Endothelial cell (in vitro differentiated cells): ENCODE results near the gene BCAP29. TPM values are rescaled to one million over a fixed set of nuclear protein-coding genes. Genes with fewer than 3 reads are reported as not detected.

Experiments
- DNase-seq: peaks from one replicate; pipeline ENCODE4 v3.0.0; 2021; ENCODE audit warnings: low spot score
- H3K27ac Mint-ChIP-seq: one replicate; pipeline ENCODE4 v1.8.0; 2021; ENCODE audit warnings: mixed read lengths, inconsistent platforms; ENCODE audit not compliant: unreplicated experiment
- H3K27me3 Mint-ChIP-seq: one replicate; pipeline ENCODE4 v1.8.0; 2021; ENCODE audit warnings: mild to moderate bottlenecking, moderate library complexity, mixed read lengths, inconsistent platforms; ENCODE audit not compliant: unreplicated experiment
- H3K36me3 Mint-ChIP-seq: one replicate; pipeline ENCODE4 v1.8.0; 2021; ENCODE audit warnings: mild to moderate bottlenecking, low read depth, mixed read lengths, inconsistent platforms; ENCODE audit not compliant: unreplicated experiment
- H3K4me1 Mint-ChIP-seq: one replicate; pipeline ENCODE4 v1.8.0; 2021; ENCODE audit warnings: mild to moderate bottlenecking, mixed read lengths, inconsistent platforms; ENCODE audit not compliant: unreplicated experiment
- H3K4me3 Mint-ChIP-seq: one replicate; pipeline ENCODE4 v1.8.0; 2021; ENCODE audit warnings: mild to moderate bottlenecking, mixed read lengths, inconsistent platforms; ENCODE audit not compliant: unreplicated experiment
- H3K9me3 Mint-ChIP-seq: one replicate; pipeline ENCODE4 v1.8.0; 2021; ENCODE audit warnings: mixed read lengths, inconsistent platforms; ENCODE audit not compliant: unreplicated experiment
- CTCF ChIP-seq: fragments of 200-600 bp; sonication (generic); IDR thresholded peaks from one replicate; pipeline ENCODE4 v1.5.0; 2021; ENCODE audit warnings: antibody characterized with exemption; ENCODE audit not compliant: unreplicated experiment
- total RNA-seq: library from RNA; stranded (reverse); fragmentation: NEBNext Ultra II Directional; extraction: Animal tissue kit (Norgen Biotek cat#: 25700); gene quantifications from one replicate; pipeline ENCODE4 v1.2.1, GENCODE V29; 2021; ENCODE audit not compliant: unreplicated experiment

Gene BCAP29
- total RNA-seq, 1 donor from 2014 or later, result 114 TPM

GRCh38 chr7:107642501-107642900, 62.5 kb downstream of the BCAP29 start:
- DNase-seq, result no peak
- Mint-ChIP-seq H3K27me3 (peaks cover 2% of the 10 kb centered on the region), H3K4me3 (no peak overlapping the region), H3K27ac (no peak overlapping the region), H3K36me3 (no peaks in the 10 kb centered on the region), H3K9me3 (no peaks in the 10 kb centered on the region), H3K4me1 (no peaks in the 10 kb centered on the region)
- TF ChIP-seq CTCF, result no peak

- no peak overlapping the region for H3K27ac Mint-ChIP-seq
Measured at GRCh38 chr7:107643407-107643806, 63.4 kb downstream of the BCAP29 start.

GRCh38 chr7:107643938-107644308, 63.9 kb downstream of the BCAP29 start:
- H3K36me3 Mint-ChIP-seq, result no peaks in the 10 kb centered on the region
- TF ChIP-seq CTCF, result no peak
- no peak overlapping the region for H3K27ac Mint-ChIP-seq
- H3K27me3 Mint-ChIP-seq, result peaks cover 2% of the 10 kb centered on the region
- no peak for DNase-seq
- no peaks in the 10 kb centered on the region for H3K4me1 Mint-ChIP-seq
- H3K4me3 Mint-ChIP-seq, result no peak overlapping the region
- H3K9me3 Mint-ChIP-seq, result no peaks in the 10 kb centered on the region

More at GRCh38 chr7:107643407-107643806, 63.4 kb downstream of the BCAP29 start:
- H3K4me3 Mint-ChIP-seq, result no peak overlapping the region
- TF ChIP-seq CTCF, result no peak
- DNase-seq, result no peak
- H3K4me1 Mint-ChIP-seq, result no peaks in the 10 kb centered on the region
- H3K27me3 Mint-ChIP-seq, result peaks cover 2% of the 10 kb centered on the region
- no peaks in the 10 kb centered on the region for H3K36me3 Mint-ChIP-seq
- H3K9me3 Mint-ChIP-seq, result no peaks in the 10 kb centered on the region

GRCh38 chr7:107644309-107644974, 64.4 kb downstream of the BCAP29 start:
- Mint-ChIP-seq H3K4me3 (no peak overlapping the region), H3K4me1 (no peaks in the 10 kb centered on the region), H3K27ac (no peak overlapping the region), H3K27me3 (peaks cover 2% of the 10 kb centered on the region), H3K9me3 (no peaks in the 10 kb centered on the region), H3K36me3 (no peaks in the 10 kb centered on the region)
- no peak for DNase-seq
- no peak for TF ChIP-seq CTCF

- H3K4me1 Mint-ChIP-seq, result peaks cover 11% of the 10 kb centered on the region
- no peak for TF ChIP-seq CTCF
- no peaks in the 10 kb centered on the region for H3K9me3 Mint-ChIP-seq
- H3K36me3 Mint-ChIP-seq, result no peaks in the 10 kb centered on the region
- H3K4me3 Mint-ChIP-seq, result no peak overlapping the region
- no peak overlapping the region for H3K27ac Mint-ChIP-seq
- H3K27me3 Mint-ChIP-seq, result no peaks in the 10 kb centered on the region
- no peak for DNase-seq
Measured at GRCh38 chr7:107652642-107653041, 72.6 kb downstream of the BCAP29 start.
